HFF-Myc (cell line): Measurements from ENCODE around the gene LIPJ.

Experiments
- DNase-seq: peaks from one replicate; pipeline ENCODE4 v3.0.0-alpha.2; 2011; ENCODE audit warnings: low read depth; ENCODE audit errors: extremely low read depth
- H3K4me3 ChIP-seq: replicated peaks from 2 replicates; pipeline ENCODE4 v1.5.1; 2011; ENCODE audit warnings: low read depth, mild to moderate bottlenecking, control low read depth, low read length
- TF ChIP-seq, protein P1 (sequence below): IDR thresholded peaks from 2 replicates; pipeline ENCODE4 v1.5.1; 2012; ENCODE audit warnings: mild to moderate bottlenecking, low read depth, low read length, control low read depth; ENCODE audit errors: missing control alignments

Gene LIPJ

DNA sequence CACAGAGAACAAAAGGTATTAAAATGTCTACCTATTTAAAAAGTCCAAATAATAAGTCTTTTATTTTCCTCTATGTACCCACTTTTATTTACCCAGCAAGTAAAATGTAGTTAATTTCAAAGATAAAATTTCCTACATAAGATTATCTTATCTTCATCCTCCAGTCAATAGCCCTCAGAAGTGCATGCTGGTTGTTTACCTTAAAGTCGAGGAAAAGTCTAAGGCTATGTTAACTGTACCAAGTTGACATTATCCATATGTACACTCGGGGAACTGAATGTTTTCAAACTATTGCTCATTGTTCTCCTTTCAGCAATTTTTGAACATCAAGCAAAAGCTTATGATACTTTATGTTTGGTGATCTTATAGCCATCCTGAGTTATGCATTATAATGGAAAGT, 53.6 kb downstream of the LIPJ start:
- H3K4me3 ChIP-seq: no peak overlapping the region
- DNase-seq: no peak

DNA sequence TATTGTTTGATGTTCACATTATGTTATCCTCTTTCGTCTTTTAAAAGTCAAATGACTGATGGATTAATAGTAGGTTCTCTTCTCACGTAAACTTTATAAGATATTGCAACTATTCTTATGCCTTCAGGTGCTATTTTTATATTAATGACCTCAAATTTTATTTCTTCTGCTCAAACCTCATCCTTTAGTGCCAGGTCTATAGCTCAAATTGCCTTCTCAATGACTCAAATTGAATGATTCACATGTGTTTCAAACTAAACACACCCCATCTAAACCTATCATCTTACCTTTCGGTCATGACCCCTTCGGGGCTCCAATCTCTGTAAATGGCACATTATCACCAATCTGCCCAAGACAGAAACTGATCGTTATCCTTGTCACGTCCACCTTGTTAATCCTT, 55.6 kb downstream of the LIPJ start:
- DNase-seq: no peak
- TF ChIP-seq, protein P1, sequence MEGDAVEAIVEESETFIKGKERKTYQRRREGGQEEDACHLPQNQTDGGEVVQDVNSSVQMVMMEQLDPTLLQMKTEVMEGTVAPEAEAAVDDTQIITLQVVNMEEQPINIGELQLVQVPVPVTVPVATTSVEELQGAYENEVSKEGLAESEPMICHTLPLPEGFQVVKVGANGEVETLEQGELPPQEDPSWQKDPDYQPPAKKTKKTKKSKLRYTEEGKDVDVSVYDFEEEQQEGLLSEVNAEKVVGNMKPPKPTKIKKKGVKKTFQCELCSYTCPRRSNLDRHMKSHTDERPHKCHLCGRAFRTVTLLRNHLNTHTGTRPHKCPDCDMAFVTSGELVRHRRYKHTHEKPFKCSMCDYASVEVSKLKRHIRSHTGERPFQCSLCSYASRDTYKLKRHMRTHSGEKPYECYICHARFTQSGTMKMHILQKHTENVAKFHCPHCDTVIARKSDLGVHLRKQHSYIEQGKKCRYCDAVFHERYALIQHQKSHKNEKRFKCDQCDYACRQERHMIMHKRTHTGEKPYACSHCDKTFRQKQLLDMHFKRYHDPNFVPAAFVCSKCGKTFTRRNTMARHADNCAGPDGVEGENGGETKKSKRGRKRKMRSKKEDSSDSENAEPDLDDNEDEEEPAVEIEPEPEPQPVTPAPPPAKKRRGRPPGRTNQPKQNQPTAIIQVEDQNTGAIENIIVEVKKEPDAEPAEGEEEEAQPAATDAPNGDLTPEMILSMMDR: no peak
- H3K4me3 ChIP-seq: no peak overlapping the region

More for the DNA sequence above, 53.6 kb downstream of the LIPJ start:
- TF ChIP-seq, protein P1: no peak

DNA sequence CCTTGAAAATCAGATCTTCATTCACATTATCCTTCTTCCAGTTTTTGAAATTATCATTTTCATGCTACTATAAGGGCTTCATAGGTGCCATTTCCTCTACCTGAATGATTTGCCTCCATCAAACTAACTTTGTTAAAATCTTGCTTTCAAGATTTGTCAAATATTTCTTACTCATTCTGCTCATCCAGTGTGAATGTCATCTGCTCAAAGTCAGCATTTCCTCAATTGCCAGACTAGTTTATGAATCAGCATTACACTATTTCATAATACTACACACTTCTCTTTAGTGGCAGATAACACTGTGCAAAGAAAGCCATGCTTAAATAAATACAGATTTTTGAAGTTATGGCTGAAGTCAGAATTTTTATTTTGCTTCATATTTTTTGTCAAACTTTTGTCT, 56.4 kb downstream of the LIPJ start:
- DNase-seq: no peak
- TF ChIP-seq, protein P1: no peak
- H3K4me3 ChIP-seq: no peak overlapping the region

DNA sequence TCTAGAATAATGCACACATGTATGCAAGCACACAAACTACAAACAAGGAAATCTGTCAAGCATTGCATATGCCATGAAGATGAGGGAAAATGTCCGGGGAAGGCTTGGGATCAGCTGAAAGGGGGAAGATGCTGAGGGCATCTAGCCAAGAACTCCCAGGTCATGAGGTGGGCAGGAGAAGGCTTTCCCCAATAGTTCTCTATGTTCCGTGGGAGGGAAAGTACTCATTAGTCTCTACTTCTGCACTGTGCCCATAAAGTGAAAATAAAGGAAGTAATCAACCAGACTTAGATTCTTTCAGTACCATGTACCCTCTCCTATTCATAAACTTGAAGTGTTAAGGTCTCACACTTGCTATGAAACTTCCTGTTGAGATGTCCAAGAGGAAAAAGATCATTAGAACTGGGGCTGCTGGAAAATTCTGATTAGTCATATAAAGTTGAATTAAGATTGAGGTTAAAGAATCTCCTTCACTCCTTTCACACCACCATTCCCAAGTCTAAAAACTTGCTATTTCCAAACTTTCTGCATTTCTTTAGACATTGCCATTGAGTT, 60.6 kb downstream of the LIPJ start:
- TF ChIP-seq, protein P1: no peak
- no peak overlapping the region for H3K4me3 ChIP-seq
- DNase-seq: no peak

DNA sequence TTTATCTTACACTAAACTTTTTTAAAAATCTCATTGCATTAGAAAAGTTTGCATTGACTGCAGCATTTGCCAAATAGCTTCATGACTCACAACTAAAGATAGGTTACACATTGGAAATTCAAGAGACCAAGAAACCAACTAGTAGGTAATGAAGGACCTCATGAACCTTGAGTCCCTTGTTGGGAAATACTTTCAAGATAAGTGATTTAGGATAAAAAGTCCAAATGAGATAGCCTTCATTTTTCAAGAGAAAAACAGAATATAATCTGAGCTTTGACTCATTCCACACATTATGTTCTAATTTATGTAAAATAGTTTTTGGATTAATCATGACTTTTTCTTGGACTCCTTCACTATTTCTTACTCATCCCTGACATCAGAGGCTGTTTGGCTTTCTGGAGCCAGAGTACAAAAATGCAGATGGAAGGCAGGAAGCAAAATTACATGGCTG, 64.6 kb downstream of the LIPJ start:
- no peak overlapping the region for H3K4me3 ChIP-seq
- DNase-seq: peak; percentile 70
- TF ChIP-seq, protein P1: no peak

DNA sequence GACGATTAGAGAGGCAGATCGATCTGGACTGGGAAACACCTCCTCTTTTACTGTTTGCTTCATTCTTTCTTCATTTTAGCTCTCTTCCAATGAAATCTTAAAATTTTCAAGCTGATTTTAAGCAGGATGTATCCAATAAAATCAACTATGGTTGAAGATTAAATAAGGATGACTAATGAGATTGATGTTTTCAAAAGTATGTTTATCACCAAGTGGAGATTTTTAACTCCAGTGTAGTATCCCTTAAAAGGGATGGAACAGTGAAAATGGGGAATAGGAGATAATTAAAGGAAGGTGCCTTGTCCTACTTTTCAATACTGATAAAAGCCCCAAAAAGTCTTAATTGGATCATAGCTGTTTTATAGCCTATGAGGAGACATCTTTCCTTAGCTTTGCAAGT, 66.1 kb downstream of the LIPJ start:
- no peak overlapping the region for H3K4me3 ChIP-seq
- TF ChIP-seq, protein P1: no peak
- DNase-seq: no peak
